GM18907 (cell line): ENCODE data around the gene RGS3.

Experiments
- ATAC-seq: cut with Tn5 transposase; IDR thresholded peaks from one replicate; pipeline ENCODE4 v1.9.1; 2021; ENCODE audit warnings: mild to moderate bottlenecking, moderate library complexity; ENCODE audit not compliant: unreplicated experiment

RGS3 gene

DNA sequence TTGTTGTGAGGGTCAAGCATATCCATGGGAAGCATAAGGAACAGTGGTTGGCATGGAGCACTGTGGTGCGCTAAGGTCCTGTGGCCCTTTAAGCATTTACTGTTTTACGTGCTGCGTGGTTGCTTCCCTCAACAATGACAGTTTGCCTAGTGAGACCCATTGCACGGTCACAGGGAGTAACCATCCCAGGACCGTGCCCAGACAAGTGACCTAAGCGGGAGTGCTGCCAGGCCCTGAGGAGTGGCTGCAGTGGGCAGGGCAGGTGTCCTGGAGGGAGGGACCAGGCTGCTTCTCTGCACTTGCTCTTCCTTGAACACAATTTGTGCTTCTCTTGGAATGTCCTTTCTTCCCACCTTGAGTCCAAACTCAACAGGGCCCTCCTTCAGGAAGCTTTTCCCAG is 64.6 kb downstream of the RGS3 start:
- no peak for ATAC-seq

DNA sequence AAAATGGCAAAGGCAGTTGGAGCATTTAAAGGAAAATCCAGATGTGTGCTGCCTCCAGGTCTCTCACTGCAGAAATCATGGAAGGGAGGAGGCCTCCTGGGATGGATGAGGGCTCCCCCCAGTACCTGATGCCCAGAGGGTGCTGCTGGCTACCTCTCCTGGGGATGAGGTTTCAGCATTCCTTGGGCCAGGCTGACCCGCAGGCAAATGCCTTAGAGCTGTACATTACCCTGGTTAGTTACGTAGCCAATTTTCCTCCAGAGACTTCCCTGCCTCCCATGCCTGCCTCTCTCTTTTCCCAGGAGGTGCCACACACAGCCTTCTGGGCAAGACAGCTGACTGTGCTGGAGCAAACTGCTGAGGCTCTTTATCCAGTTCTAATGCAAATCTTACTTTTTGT is 65.3 kb downstream of the RGS3 start:
- ATAC-seq = no peak

DNA sequence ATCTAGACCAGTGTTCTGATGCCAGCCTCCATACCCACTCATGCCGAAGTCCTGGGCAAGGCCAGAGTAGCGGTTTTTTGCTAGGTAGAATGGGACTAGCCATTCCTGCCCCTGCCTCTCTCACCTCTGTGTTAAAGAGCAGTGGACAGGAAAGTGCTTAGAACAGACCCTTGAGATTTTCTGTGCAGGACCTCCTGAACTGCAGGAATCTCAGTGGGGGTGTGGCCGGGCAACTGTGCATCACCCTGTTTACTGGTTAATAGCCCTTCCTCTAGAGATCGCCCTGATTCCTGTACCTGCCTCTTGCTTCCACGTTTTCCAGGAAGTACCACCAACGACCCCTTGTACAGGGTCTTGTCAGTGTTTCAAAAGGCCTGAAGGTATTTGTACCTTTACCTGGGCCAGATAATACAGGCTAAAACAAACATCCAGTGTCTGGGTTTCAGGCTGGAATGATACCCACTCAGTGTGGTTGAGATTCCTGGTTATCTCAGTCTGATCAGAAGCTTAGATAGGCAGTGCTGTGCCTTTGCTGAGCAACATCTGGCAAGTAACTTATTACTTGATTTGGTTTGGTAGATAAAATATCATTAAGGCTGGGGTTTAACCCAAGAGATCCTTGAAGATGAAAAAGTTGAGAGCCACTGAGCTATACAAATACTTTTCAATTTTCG is 65.9 kb downstream of the RGS3 start:
- ATAC-seq = no peak

DNA sequence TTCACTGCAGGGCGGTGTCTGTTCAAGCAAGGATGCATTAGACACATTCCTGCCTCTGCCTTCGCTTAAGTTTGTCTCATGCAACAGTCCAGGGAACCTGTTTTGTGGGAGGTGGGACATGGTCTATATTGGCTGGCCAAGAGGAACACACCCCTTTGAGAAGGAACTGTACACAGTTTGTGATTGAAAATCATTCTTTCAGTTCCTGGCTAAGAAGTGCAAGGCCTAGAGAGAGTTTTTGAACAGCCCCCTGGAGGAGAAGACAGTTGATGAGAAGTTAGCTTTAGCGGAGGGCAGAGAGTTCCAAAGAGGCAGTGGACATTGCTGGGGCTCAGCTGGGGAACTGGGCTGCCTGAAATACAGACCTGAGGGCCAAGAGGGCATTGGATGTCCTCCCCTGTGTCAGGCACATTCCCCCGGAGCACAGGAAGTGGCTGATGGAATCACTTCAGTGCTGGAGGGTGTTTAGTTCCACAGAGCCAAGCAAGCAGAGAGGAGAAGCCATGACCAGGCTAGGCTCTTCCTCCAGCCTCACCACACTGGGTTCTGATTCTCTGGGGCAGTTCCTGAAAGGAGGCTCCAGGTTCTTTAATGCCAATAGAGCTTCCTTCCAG is 66.6 kb downstream of the RGS3 start:
- ATAC-seq = no peak

DNA sequence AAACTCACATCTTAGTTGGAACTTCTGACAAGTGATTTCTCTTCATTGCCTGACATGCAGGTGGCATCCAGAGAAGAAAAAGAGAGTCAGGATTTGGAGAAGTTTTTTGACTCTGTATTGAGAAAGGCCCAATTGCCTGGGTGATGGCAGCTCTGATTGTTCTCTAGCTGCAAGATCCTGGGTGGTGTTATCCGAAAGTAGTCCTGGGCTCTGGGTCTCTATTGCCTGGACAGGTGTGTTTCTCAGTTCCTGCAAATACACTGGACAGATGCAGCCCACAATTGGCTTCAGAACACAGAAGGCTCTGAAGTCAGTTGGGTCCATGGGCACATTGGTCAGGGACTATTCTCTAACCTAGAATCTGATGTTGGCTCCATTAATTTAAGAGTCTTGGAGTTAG is 67.4 kb downstream of the RGS3 start:
- ATAC-seq = no peak

DNA sequence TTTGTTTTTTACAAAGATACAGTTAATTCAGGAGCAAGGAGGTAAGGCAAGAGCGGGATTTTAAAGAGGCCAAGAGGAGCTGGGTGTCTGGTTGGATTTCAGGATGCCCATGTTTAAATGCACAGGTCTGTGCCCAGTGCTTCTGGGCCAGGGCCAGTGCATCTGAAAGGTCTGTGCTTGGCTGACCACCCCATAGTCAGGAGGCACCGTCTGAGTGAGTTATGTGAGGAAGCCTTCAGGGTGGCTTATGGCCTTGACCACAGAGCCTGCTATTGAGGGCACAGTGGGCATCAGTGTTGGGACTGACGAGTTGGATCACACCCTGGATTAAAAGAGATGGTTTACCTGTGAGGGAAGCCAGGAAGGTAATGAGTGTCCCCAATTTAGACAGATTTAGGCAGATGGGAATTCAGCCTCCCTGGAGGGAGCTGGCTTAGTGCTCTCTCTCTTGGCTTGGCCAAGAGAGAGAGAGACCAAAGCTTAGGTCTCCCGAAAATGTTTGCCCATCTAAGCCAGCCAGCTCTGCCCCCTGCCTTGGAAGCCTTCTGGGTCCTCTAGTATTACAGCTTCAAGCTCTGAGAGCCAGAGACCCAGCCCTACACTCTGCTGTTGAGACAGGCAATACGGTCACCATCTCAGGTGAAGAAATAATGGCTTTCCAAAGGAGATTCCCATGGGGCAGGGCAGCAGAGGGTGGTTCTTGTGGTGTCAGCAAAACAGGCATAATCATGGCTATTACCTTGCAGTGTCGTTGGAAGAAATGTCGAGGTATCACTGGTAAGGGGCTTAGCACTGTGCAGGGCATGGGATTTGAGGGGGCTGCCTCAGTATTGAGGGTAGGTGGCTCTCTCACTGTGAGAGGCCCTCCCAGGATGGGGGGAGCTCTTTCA is 68.6 kb downstream of the RGS3 start:
- ATAC-seq = no peak

DNA sequence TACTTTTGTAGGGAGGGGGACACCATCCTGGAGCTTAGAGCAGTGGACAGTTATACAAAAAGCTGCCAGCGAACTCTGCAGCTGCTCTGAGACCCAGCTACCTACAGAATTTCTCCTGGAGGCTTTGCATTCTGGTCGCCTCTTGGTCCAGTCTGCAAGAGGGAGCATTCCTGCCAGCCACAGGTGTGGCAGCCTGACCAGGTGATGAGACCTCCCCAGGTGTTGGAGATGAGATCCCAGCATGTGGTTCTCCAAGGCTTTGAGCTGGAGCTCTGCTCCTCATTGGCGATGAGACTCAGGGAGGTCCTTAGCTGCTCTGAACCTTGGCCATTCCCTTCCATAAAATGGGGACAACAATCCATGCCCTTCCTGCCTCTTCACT is 69.3 kb downstream of the RGS3 start:
- no peak for ATAC-seq

DNA sequence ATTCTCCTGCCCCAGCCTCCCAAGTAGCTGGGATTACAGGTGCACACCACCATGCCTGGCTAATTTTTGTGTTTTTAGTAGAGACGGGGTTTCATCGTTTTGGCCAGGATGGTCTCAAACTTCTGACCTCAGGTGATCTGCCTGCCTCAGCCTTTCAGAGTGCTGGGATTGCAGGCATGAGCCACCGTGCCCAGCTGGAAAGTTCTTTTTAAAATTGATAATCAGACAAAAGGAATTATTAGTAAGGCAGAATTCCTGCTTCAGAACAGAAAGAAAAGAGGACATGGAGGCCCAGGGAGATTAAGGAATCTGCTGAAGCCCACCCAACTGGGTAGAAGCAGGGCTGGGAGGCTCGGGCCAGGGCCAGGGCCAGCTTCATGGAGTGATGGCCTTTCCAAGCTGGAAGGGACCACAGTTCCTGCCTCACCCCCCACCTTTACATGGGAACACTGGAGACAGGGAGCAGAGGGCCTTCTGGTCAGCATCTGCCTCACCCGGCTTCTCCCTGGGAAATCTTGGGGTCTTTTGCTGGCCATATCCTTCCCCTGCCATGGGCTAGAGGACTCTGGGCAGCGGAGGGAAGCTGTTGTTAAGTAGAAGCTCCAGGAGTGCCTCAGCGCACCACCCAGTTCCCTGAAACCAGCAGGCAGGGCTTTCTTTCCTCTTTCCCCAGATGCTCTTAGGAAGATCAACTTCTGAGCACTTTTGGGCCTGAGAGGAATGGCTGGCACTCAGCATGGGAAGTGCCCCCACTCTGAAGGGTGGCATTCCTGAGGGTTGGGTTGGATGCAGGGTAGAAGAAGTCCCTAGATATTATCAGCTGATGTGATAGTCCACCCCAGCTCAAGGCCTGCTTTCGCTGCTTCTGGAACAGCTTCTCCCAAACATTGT is 70.1 kb downstream of the RGS3 start:
- ATAC-seq = no peak

DNA sequence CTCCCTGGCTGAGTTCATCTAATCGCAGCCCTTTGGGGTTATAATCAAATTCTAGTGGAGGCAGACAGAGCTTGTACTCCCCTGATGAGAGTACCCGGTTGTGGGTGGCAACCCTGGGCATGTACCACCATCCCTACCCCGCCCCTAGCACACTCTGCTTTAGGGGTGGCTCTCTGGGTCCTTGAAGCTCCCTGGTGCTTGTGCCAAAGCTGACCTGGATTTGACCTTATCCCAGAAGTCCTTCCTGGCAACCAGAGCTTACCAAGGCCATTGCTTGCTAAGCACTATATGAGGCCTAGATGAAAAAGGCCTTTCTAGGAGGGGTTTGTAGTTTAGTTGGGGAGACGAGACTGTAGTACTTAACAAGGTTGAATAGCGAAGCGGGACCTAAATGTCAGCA is 72.2 kb downstream of the RGS3 start:
- no peak for ATAC-seq

DNA sequence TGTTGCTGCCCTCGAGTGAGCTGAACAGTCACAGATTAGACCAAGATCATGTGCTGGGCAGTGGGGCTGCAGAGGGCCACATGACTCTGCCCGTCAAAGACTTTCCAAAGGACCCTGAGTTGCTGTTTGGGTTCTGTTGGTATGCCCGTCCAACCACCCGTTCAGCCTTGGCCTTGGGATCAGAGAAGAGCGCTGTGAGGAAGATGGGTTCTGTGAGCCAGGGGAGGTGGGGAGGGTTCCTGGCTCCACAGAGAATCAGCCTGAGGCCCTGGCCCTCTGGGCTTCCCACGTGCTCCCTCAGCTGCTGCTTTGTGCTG is 72.6 kb downstream of the RGS3 start:
- ATAC-seq = no peak

DNA sequence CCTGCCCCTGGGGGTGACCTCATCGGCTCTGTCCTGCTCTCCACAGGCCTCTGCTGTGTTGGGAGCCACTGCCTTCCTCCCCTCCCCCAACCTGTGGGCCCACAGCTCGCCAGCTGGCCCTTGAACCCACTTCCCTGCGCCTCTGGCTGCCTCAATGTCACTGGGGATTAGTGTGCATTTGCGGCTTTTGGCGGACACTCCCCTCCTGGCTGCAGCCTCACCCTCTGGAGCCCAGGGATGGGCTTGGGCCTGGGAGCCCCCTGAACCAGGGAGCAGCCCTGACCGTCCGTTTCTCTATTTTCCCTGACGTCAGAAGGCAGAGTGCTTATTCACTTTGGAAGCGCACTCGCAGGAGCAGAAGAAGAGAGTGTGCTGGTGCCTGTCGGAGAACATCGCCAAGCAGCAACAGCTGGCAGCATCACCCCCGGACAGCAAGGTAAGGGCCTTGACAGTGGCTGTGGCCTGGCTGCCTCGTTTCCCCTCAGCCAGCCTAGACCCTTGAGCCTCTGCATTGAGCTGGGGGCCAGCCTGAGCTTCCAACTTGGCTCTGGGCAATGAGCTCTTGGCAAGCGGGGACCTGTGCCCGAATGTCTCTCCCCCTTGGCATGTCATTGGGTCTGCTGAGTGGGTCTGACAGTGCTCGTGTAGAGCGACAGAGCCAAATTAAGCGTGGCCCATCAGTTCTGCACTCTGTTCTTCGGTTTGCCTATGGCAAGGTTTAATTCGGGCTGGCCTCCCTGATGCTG is 73.1 kb downstream of the RGS3 start:
- ATAC-seq = no peak

DNA sequence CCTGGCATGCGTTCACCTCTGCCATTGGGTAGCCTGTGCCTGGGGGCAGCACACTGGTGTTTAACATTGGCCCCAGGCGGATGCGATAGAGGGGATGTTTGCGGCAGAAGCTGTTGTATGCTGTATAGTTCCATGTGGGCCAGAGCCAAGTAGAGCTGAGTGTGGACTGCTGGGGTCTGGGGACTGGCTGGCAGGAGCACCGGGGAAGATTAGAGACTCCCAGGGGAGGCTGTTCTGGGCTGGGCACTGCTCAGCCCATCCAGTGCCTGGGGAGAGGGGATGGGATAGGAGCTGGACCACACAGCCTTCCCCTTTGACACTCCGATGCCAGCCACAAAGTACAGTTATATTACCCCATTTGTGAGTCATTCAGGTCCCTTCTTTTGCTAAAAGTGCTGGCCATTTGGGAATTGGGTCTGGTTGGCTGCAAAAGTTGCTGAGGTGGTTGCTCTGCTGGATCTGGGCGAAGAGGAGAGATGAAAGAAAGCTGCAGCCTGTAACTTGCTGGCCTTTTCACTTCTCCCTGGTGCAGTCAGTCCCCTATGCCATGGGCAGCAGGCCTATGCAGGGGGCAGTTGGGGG is 73.8 kb downstream of the RGS3 start:
- no peak for ATAC-seq

DNA sequence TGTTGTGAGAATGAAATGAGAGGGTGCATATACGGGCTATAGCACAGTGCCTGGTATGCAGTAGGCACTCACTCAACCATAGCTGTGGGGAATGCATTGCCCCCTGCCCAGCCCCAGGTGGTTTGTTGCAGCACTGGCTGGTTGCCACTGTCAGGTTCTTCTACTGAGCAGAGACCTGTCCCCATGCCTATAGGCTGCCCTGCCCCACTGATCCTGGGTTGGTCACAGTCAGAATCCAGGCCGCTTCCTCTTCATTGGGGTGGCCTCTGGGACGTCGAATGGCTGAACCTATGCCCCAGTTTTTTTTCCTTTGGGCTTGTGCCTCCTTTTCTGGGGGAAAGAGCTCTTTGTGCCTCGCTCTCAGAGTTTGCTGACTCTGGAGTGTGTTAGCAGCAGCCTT is 74.6 kb downstream of the RGS3 start:
- ATAC-seq = no peak

DNA sequence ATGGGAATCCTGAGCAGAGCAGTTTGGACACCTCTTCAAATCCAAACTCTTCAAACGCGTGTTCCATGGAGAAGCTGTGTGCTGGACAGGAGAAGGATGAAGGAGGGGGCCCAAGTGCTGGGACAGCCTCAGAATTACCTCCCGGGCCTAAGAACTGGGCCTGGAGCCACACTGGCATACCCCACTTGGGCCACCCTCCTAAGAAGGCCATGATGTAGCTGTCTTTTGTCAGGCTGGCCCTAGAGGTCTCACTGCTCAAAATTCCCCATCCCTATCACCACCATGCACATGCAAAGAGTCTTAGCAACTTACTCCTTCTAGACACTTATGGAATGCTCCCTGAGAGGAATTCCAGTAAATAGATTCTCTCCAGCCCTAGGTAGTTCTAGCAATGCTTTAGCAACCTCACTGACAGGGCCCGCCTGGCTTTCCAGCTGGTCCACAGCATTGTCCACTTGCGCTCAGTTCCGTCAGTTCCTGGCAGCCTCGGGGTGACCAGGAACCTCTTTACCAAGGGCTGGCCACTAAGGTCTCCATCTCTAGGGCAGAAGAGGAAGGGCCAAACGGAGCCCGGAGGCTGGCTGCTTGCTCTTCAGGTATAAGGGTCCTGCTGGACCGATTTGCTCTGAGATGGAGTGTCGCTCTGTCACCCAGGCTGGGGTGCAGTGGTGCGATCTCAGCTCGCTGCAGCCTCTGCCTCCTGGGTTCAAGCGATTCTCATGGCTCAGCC is 75.3 kb downstream of the RGS3 start:
- ATAC-seq = no peak

DNA sequence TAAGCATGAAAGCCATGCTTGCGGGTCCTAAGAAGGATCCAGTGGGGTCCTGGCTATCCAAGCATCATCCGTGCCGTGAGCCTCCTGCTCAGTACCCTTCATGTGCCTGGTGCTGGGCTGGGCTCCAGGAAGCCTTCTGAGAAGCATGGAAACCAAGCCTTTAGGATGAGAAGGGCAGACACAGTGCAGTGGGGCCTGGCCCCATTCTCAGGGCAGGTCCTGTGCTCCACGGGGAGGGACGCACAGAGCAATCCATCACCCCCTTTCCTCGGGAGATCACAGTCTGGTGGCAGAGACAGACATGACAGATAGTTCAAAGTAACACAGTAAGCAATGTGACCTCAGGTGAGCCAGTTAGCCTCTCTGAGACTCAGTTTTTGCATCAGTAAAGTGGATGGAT is 76.9 kb downstream of the RGS3 start:
- ATAC-seq = no peak

DNA sequence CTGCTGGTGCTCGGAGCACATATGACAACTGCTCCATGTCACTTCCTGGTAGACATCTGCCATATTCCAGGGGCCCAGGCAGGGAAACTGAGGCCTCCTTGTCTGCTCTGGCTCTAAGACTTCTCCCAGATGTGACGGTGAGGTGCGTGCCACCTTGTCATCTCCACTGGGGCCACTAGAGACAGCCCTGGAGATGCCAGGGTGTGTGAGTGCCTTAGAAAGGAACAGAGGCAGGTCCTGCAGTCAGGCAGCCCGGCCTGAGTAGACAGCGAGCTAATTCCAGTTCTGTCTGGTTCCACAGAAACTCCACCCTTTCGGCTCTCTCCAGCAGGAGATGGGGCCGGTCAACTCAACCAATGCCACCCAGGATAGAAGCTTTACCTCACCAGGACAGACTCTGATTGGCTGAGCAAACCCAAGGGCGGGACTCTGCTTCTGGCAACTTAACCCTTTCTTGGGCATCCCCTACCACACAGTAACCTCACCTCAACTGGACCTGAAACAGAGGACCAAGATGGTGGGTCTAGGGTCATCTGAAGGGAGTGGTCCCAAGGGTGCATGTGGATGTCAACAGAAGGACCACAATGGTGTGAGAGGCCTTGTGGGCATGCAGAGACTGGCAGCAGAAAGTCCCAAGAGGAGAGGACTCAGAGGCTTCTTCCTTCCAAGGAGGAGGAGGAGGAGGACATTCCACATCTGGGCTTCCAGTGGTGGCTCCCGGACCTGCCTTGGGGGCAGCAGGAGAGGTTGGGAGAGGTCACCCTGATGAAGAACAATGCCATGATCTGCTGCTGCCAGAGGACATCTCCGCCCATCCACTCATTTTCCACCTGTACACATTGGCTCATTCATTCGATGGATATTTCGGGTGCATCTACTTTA is 77.7 kb downstream of the RGS3 start:
- no peak for ATAC-seq

DNA sequence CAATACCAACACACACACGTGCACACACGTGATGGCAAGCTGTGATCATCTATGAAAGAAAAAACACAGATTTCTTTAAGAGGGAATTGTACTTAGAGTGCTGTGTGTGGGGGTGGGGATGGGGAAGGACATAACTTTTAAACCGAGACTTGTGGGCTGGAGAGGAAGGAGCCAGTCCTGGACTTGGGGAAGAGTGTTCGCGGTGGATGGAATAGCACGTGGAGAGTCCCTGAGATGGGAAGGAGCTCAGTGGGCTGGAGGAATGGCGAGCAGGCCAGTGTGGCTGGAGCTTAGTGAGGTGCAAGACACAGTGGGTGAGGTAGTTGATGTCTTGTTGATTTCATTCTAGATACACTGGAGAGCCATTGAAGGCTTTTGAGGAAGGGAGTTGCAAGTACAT is 78.5 kb downstream of the RGS3 start:
- ATAC-seq = no peak

DNA sequence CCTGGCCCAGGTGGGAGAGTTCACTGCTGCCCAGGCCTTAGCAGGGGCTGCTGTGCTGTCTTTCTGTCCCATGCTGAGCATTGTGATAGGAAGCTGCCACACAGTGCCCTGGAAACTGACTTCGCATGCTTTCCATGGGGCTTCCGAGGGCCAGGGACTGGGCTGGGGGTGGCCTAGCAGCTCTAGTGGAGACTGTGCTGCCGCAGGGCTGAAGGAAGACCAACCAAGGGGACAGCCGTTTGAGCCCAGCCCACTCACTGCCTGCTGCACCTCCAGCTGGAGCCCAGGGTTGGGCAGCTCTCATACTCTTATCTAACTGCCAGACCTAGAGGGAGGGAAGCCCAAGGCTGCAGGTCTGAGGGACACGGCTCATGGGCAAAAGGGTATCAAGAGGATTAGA is 79.2 kb downstream of the RGS3 start:
- no peak for ATAC-seq
